Testis (tissue), 2 donors: ENCODE data around the gene SHC4.

Source experiments
- CTCF ChIP-seq, 3 experiments: fragments of 450-650 bp in 2 of 3; fragments of 200-600 bp in 1 of 3; sonication (generic) in 1 of 3; IDR thresholded peaks; one replicate each; pipeline ENCODE4 v1.5.1; 2016 to 2019; ENCODE audit warnings: antibody characterized with exemption in 3 of 3, mild to moderate bottlenecking in 2 of 3, moderate library complexity in 1 of 3
- POLR2A ChIP-seq: fragments of 450-650 bp; IDR thresholded peaks from one replicate; pipeline ENCODE4 v1.6.1; 2017; ENCODE audit warnings: antibody characterized with exemption, mild to moderate bottlenecking, moderate library complexity

DNA sequence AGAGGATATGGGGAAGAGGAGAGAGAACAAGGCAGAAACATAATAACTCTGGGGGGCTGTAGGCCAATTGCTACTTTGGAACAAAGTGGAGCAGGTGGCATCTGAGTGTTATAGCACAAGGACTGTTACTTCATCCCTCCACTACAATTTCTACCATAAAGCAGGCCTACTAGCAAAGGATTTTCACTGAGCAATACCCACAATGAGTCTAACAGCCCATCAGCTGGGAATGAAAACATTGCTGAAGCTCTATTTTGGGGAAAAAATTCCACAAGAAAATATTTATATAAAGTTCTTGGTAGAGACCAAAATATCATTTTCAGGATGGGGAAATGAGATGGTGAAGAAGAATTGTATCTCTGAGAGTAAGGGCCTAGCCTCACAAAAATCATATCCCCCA is 3.6 kb upstream of the SHC4 start:
- TF ChIP-seq CTCF (IDR thresholded peaks at IDR 0.05) (no peak), POLR2A (no peak)
